ENCODE measurements around the gene PIAS1. TPM values are rescaled to one million over a fixed set of nuclear protein-coding genes. Genes with fewer than 3 reads are reported as not detected.
"Not testable (repeated sequence)": the region's sequence is repeated elsewhere in the genome, so short reads cannot be mapped to it uniquely, and the experiment has no call there.

PIAS1 gene
- total RNA-seq, 4 donors from 2014 or later = 19.9 to 69.2 (median 26.6) TPM

GRCh38 chr15:68057758-68058157 is 3.6 kb downstream of the PIAS1 start:
- peaks cover 0 to 7% (median 0%) of the 10 kb centered on the region in 3 donors for H3K36me3 ChIP-seq
- TF ChIP-seq CTCF (IDR thresholded peaks at IDR 0.05) (no peak), POLR2A (IDR thresholded peaks at IDR 0.05) (no peak)
- H3K27me3 ChIP-seq = no peaks in the 10 kb centered on the region
- H3K4me1 ChIP-seq = peaks cover 4 to 72% (median 23%) of the 10 kb centered on the region in 3 donors
- H3K27ac ChIP-seq = no peak overlapping the region
- H3K9me3 ChIP-seq = no peaks in the 10 kb centered on the region
- intact Hi-C loops (cut with DNase I) = no loop called here
- H3K4me3 ChIP-seq = no peak overlapping the region
- DNase-seq = no peak
- 50 to 69% methylated on average over 6 of the region's 6 CpGs for WGBS, 2 donors

GRCh38 chr15:68058970-68059369 is 4.9 kb downstream of the PIAS1 start:
- DNase-seq; H3K4me3 ChIP-seq; intact Hi-C loops (cut with DNase I); H3K9me3 ChIP-seq; H3K27ac ChIP-seq; H3K36me3 ChIP-seq; H3K27me3 ChIP-seq: not testable (repeated sequence)
- H3K4me1 ChIP-seq = peaks cover 3 to 77% (median 23%) of the 10 kb centered on the region in 3 donors
- WGBS, 2 donors = 95 to 98% methylated on average over 21 of the region's 21 CpGs

GRCh38 chr15:68059630-68060029 is 5.5 kb downstream of the PIAS1 start:
- peaks cover 3 to 81% (median 23%) of the 10 kb centered on the region in 3 donors for H3K4me1 ChIP-seq
- no peak overlapping the region for H3K4me3 ChIP-seq
- H3K27ac ChIP-seq = no peak overlapping the region
- DNase-seq = no peak
- no peaks in the 10 kb centered on the region for H3K9me3 ChIP-seq
- H3K36me3 ChIP-seq = peaks cover 0 to 7% (median 0%) of the 10 kb centered on the region in 3 donors
- TF ChIP-seq CTCF (IDR thresholded peaks at IDR 0.05) = no peak
- TF ChIP-seq POLR2A (IDR thresholded peaks at IDR 0.05) = no peak
- intact Hi-C loops (cut with DNase I) = no loop called here
- H3K27me3 ChIP-seq = no peaks in the 10 kb centered on the region
- 88 to 90% methylated on average over 6 of the region's 6 CpGs for WGBS, 2 donors

- no peaks in the 10 kb centered on the region for H3K9me3 ChIP-seq
- no peak overlapping the region for H3K4me3 ChIP-seq
- H3K4me1 ChIP-seq = peaks cover 3 to 76% (median 21%) of the 10 kb centered on the region in 3 donors
- DNase-seq = no peak
- 76 to 80% methylated on average over 2 of the region's 2 CpGs for WGBS, 2 donors
- H3K27ac ChIP-seq = no peak overlapping the region
- H3K27me3 ChIP-seq = no peaks in the 10 kb centered on the region
- intact Hi-C loops (cut with DNase I) = no loop called here
- peaks cover 0 to 11% (median 0%) of the 10 kb centered on the region in 3 donors for H3K36me3 ChIP-seq
- no peak for TF ChIP-seq POLR2A (IDR thresholded peaks at IDR 0.05)
- TF ChIP-seq CTCF (IDR thresholded peaks at IDR 0.05) = no peak
Observed at GRCh38 chr15:68061171-68061570, 7.1 kb downstream of the PIAS1 start.

GRCh38 chr15:68061602-68062001 is 7.5 kb downstream of the PIAS1 start:
- TF ChIP-seq CTCF (IDR thresholded peaks at IDR 0.05) (no peak), POLR2A (IDR thresholded peaks at IDR 0.05) (no peak)
- intact Hi-C loops (cut with DNase I) = no loop called here
- H3K9me3 ChIP-seq = no peaks in the 10 kb centered on the region
- H3K27ac ChIP-seq = no peak overlapping the region
- no peaks in the 10 kb centered on the region for H3K27me3 ChIP-seq
- H3K4me3 ChIP-seq = no peak overlapping the region
- H3K4me1 ChIP-seq = peaks cover 3 to 76% (median 17%) of the 10 kb centered on the region in 3 donors
- DNase-seq = no peak
- WGBS, 2 donors = 76 to 79% methylated on average over 5 of the region's 5 CpGs
- peaks cover 0 to 15% (median 0%) of the 10 kb centered on the region in 3 donors for H3K36me3 ChIP-seq

GRCh38 chr15:68062214-68062613 is 8.1 kb downstream of the PIAS1 start:
- no peak for DNase-seq
- 64 to 74% methylated on average over 3 of the region's 3 CpGs for WGBS, 2 donors
- Histone ChIP-seq H3K9me3 (no peaks in the 10 kb centered on the region), H3K27me3 (no peaks in the 10 kb centered on the region), H3K36me3 (peaks cover 0 to 18% (median 0%) of the 10 kb centered on the region in 3 donors), H3K4me1 (peaks cover 3 to 76% (median 12%) of the 10 kb centered on the region in 3 donors), H3K4me3 (no peak overlapping the region), H3K27ac (no peak overlapping the region)
- TF ChIP-seq CTCF (IDR thresholded peaks at IDR 0.05) (no peak), POLR2A (IDR thresholded peaks at IDR 0.05) (no peak)
- intact Hi-C loops (cut with DNase I) = no loop called here
